Panc1 (cell line): ENCODE measurements around the gene RPS13. TPM values are rescaled to one million over a fixed set of nuclear protein-coding genes. Genes with fewer than 3 reads are reported as not detected.

Source experiments
- ATAC-seq: fragments of 200-7000 bp; cut with Tn5 transposase; 2 replicates; pipeline ENCODE4 v1.9.1; 2020; ENCODE audit warnings: mild to moderate bottlenecking, moderate library complexity
- BruUV-seq: library from RNA; stranded (reverse); fragments of 400-500 nt; replicated peaks from 2 replicates; lab custom pipeline; 2021; lab: Mats Ljungman, UMichigan
- CTCF ChIA-PET: fragments of 300-600 bp; sonication (Branson Sonifier 250); formaldehyde crosslinking; loops from one replicate; lab custom pipeline; 2022; ENCODE audit warnings: antibody characterized with exemption; lab: Charles Lee
- POLR2A ChIA-PET: fragments of 300-600 bp; sonication (Branson Sonifier 250); formaldehyde crosslinking; loops from one replicate; lab custom pipeline; 2022; ENCODE audit warnings: antibody characterized with exemption; lab: Charles Lee
- DNase-seq: peaks from one replicate; pipeline ENCODE4 v3.0.0-alpha.2; 2010; ENCODE audit warnings: low read depth, low spot score
- H3K27ac ChIP-seq: 2 replicates; pipeline ENCODE4 v1.5.1; 2011; ENCODE audit warnings: mild to moderate bottlenecking, low read length, inconsistent platforms
- H3K27me3 ChIP-seq: fragments of 200-500 bp; sonication (Bioruptor generic); 2 replicates; pipeline ENCODE4 v1.6.0; 2014; ENCODE audit warnings: low read length, inconsistent platforms; ENCODE audit not compliant: control insufficient read depth, insufficient read depth
- H3K36me3 ChIP-seq: fragments of 200-500 bp; sonication (Bioruptor generic); 2 replicates; pipeline ENCODE4 v1.5.1; 2014; ENCODE audit warnings: inconsistent platforms, mild to moderate bottlenecking, low read length, moderate library complexity; ENCODE audit not compliant: control insufficient read depth, insufficient read depth
- H3K4me1 ChIP-seq: 2 replicates; pipeline ENCODE4 v1.5.1; 2011; ENCODE audit warnings: inconsistent platforms, mild to moderate bottlenecking, low read length, moderate library complexity; ENCODE audit not compliant: control insufficient read depth, insufficient read depth
- H3K4me3 ChIP-seq, 2 experiments: 2 replicates each; pipeline ENCODE4 v1.5.1; 2011 to 2012; ENCODE audit warnings: low read depth in 2 of 2, low read length in 2 of 2, mild to moderate bottlenecking in 2 of 2, inconsistent platforms in 1 of 2, moderate library complexity in 1 of 2
- H3K9me3 ChIP-seq: fragments of 200-500 bp; sonication (Bioruptor generic); 2 replicates; pipeline ENCODE4 v1.5.1; 2014; ENCODE audit warnings: low read depth, mild to moderate bottlenecking, inconsistent platforms, low read length, moderate library complexity; ENCODE audit not compliant: control insufficient read depth, insufficient read depth
- POLR2AphosphoS5 ChIP-seq: IDR thresholded peaks from 2 replicates; pipeline ENCODE4 v1.6.1; 2012; ENCODE audit warnings: mild to moderate bottlenecking, low read depth, low read length, moderate library complexity
- SIN3A ChIP-seq: IDR thresholded peaks from 2 replicates; pipeline ENCODE4 v1.6.1; 2012; ENCODE audit warnings: low read depth, mild to moderate bottlenecking, low read length, moderate library complexity, borderline replicate concordance; ENCODE audit not compliant: insufficient read depth
- TCF7L2 ChIP-seq: IDR thresholded peaks from 2 replicates; pipeline ENCODE4 v1.6.1; 2011; ENCODE audit warnings: mild to moderate bottlenecking, low read depth, low read length, inconsistent platforms
- in situ Hi-C: cut with HindIII; loops from 2 replicates; pipeline ENCODE4 v1.10.0; 2016; ENCODE audit warnings: low sequenced_read_pairs, low pct_unique_long_range_greater_than_20kb
- intact Hi-C: fragments of 100-400 bp; cut with micrococcal nuclease; formaldehyde crosslinking; loops from one replicate; pipeline ENCODE4 v1.10.0; 2022; ENCODE audit not compliant: unreplicated experiment
- total RNA-seq: library from RNA; stranded (reverse); gene quantifications from one replicate; pipeline ENCODE4 v1.2.1, GENCODE V29; 2021; ENCODE audit not compliant: unreplicated experiment
- TF ChIP-seq, protein P1 (sequence below), 2 experiments: IDR thresholded peaks; 2 replicates each; pipeline ENCODE4 v1.6.1; 2011 to 2012; ENCODE audit warnings: low read depth in 2 of 2, control low read depth in 1 of 2, low read length in 1 of 2, mild to moderate bottlenecking in 1 of 2, moderate library complexity in 1 of 2; ENCODE audit not compliant: insufficient read depth in 1 of 2
- TF ChIP-seq, protein P2 (sequence below): fragments of 450-650 bp; IDR thresholded peaks from 2 replicates; pipeline ENCODE4 v1.5.1; 2017; ENCODE audit warnings: mild to moderate bottlenecking

Gene RPS13
- total RNA-seq, 1 experiment from 2014 or later, result 882 TPM

DNA sequence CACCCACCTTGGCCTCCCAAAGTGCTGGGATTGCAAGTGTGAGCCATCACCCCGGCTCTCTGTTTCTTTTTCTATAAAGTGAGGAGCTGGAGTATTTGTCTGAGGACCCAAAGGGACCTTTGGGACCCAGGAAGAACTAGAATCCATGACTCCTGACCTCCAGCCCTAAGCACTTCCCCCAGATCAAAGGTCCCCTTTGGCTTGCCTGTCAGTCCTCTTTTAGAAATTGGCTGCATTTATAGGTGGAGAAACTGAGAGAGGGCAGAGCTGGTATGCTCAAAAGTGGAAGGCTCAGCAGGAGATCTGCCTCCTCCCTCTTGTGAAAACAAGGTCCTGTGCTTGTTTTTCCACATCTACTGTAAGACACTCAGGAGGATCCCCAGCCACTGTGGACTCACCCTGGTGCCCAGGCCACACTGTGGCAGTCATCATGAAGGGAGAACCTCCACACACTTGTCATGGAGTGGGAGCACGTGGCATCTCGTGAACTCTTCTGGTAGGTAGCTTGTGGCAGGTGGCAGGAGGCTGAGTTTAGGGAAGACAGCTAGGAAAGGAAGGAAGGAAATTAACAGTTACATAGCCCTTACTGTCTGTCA, 50.9 kb downstream of the RPS13 start:
- BruUV-seq, result no TSS peak
- CTCF ChIA-PET, result no interaction called here

GRCh38 chr11:17024924-17025323, 52.5 kb downstream of the RPS13 start:
- Histone ChIP-seq H3K27ac (no peak overlapping the region), H3K9me3 (no peaks in the 10 kb centered on the region), H3K36me3 (no peaks in the 10 kb centered on the region), H3K27me3 (no peaks in the 10 kb centered on the region), H3K4me3 (no peak overlapping the region), H3K4me1 (no peaks in the 10 kb centered on the region)
- ChIA-PET CTCF (no interaction called here), POLR2A (no interaction called here)
- TF ChIP-seq, protein P1, sequence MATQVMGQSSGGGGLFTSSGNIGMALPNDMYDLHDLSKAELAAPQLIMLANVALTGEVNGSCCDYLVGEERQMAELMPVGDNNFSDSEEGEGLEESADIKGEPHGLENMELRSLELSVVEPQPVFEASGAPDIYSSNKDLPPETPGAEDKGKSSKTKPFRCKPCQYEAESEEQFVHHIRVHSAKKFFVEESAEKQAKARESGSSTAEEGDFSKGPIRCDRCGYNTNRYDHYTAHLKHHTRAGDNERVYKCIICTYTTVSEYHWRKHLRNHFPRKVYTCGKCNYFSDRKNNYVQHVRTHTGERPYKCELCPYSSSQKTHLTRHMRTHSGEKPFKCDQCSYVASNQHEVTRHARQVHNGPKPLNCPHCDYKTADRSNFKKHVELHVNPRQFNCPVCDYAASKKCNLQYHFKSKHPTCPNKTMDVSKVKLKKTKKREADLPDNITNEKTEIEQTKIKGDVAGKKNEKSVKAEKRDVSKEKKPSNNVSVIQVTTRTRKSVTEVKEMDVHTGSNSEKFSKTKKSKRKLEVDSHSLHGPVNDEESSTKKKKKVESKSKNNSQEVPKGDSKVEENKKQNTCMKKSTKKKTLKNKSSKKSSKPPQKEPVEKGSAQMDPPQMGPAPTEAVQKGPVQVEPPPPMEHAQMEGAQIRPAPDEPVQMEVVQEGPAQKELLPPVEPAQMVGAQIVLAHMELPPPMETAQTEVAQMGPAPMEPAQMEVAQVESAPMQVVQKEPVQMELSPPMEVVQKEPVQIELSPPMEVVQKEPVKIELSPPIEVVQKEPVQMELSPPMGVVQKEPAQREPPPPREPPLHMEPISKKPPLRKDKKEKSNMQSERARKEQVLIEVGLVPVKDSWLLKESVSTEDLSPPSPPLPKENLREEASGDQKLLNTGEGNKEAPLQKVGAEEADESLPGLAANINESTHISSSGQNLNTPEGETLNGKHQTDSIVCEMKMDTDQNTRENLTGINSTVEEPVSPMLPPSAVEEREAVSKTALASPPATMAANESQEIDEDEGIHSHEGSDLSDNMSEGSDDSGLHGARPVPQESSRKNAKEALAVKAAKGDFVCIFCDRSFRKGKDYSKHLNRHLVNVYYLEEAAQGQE (IDR thresholded peaks at IDR 0.05; ENCODE audit: insufficient read depth in 1 of 2, low read depth in 2 of 2, low read length in 1 of 2), result no peak
- TF ChIP-seq, protein P2, sequence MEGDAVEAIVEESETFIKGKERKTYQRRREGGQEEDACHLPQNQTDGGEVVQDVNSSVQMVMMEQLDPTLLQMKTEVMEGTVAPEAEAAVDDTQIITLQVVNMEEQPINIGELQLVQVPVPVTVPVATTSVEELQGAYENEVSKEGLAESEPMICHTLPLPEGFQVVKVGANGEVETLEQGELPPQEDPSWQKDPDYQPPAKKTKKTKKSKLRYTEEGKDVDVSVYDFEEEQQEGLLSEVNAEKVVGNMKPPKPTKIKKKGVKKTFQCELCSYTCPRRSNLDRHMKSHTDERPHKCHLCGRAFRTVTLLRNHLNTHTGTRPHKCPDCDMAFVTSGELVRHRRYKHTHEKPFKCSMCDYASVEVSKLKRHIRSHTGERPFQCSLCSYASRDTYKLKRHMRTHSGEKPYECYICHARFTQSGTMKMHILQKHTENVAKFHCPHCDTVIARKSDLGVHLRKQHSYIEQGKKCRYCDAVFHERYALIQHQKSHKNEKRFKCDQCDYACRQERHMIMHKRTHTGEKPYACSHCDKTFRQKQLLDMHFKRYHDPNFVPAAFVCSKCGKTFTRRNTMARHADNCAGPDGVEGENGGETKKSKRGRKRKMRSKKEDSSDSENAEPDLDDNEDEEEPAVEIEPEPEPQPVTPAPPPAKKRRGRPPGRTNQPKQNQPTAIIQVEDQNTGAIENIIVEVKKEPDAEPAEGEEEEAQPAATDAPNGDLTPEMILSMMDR, result no peak
- no peak for TF ChIP-seq TCF7L2
- no peak for TF ChIP-seq SIN3A
- TF ChIP-seq POLR2AphosphoS5, result no peak
- no peak for DNase-seq
- ATAC-seq, result no peak
- no TSS peak for BruUV-seq
- intact Hi-C loops, result no loop called here
- in situ Hi-C loops, result no loop called here

More for the DNA sequence above, 50.9 kb downstream of the RPS13 start:
- POLR2A ChIA-PET, result interaction anchor here (0.6 kb wide), 2 partner anchors 165 to 277 kb away, joined by 4 to 5 read pairs; no protein-coding TSS in a partner anchor
- Histone ChIP-seq H3K27me3 (no peaks in the 10 kb centered on the region), H3K36me3 (no peaks in the 10 kb centered on the region), H3K4me1 (no peaks in the 10 kb centered on the region), H3K27ac (no peak overlapping the region), H3K9me3 (no peaks in the 10 kb centered on the region), H3K4me3 (no peak overlapping the region)
- TF ChIP-seq SIN3A (no peak), POLR2AphosphoS5 (no peak), TCF7L2 (no peak)
- TF ChIP-seq, protein P1 (IDR thresholded peaks at IDR 0.05; ENCODE audit: insufficient read depth in 1 of 2, low read depth in 2 of 2, low read length in 1 of 2), result no peak
- TF ChIP-seq, protein P2, result no peak
- DNase-seq (no peak), ATAC-seq (no peak; the same call in 1 of the 2 replicates)
- intact Hi-C loops, result no loop called here
- in situ Hi-C loops, result no loop called here
